HG03558 (cell line): Measurements from ENCODE around the gene BTK.
"Not testable (repeated sequence)": the region's sequence is repeated elsewhere in the genome, so short reads cannot be mapped to it uniquely, and the experiment has no call there.

Experiments
- ATAC-seq: cut with Tn5 transposase; IDR thresholded peaks from one replicate; pipeline ENCODE4 v1.9.1; 2021; ENCODE audit warnings: moderate number of reproducible peaks; ENCODE audit not compliant: unreplicated experiment; ENCODE audit errors: extremely low read depth

BTK gene

GRCh38 chrX:101348452-101349192 lies 37.4 kb downstream of the BTK start, which contains the start of gene TIMM8A:
Gene TIMM8A (minus strand): TSS chrX:101348742. CDS start chrX:101348664, 78 bp downstream.
- ATAC-seq = peak; percentile 87

- no peak for ATAC-seq
These were observed 38.0 kb downstream of the BTK start for GRCh38 chrX:101347859-101348451.

- no peak for ATAC-seq
These were observed 48.2 kb downstream of the BTK start for GRCh38 chrX:101337776-101338271.

- ATAC-seq = not testable (repeated sequence)
These were observed 51.7 kb downstream of the BTK start for GRCh38 chrX:101334310-101334709.

GRCh38 chrX:101326600-101326999 lies 59.4 kb downstream of the BTK start:
- not testable (repeated sequence) for ATAC-seq

GRCh38 chrX:101303790-101304189 lies 82.2 kb downstream of the BTK start:
- ATAC-seq = no peak
